HG02884 (cell line): ENCODE data around the gene CACNA1H.

Experiments used
- ATAC-seq: cut with Tn5 transposase; IDR thresholded peaks from one replicate; pipeline ENCODE4 v1.9.1; 2021; ENCODE audit warnings: mild to moderate bottlenecking, moderate library complexity; ENCODE audit not compliant: unreplicated experiment

The CACNA1H gene

GRCh38 chr16:1156055-1156982, 3.4 kb downstream of the CACNA1H start:
- no peak for ATAC-seq

GRCh38 chr16:1156983-1157638, 4.2 kb downstream of the CACNA1H start:
- no peak for ATAC-seq

- no peak for ATAC-seq
Measured at GRCh38 chr16:1157639-1158455, 4.9 kb downstream of the CACNA1H start.

GRCh38 chr16:1158456-1159324, 5.8 kb downstream of the CACNA1H start:
- no peak for ATAC-seq

GRCh38 chr16:1159325-1159972, 6.5 kb downstream of the CACNA1H start:
- no peak for ATAC-seq

- no peak for ATAC-seq
Measured at GRCh38 chr16:1159973-1160772, 7.3 kb downstream of the CACNA1H start.

DNA sequence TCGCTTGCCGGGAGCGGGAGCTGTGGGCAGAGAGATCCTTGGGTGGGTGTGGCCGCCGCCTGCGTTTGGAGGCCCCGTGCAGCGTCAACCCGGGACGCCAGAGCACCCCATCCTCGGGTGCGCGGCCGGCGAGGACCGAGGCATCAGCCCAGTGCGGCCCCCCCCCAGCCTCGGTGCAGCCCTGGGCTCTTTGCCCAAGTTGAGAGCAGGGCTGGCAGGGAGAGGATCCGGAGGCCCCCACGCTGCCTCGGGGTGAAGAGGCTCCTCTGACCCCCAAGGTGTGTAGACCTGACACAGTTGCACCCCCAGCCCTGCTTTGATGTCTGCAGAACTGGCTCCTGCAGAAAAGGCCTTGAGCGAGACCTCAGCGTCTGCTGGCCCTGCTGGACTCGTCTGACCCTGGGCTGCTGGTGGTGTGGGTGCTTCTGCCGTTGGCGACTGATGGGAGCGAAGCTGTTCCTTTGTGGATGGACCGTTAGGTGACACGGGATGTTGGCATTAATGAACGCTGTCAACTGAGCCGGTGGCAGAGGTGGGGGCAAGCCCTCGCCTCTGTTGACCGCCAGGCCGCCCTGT, 8.0 kb downstream of the CACNA1H start:
- ATAC-seq, result no peak

DNA sequence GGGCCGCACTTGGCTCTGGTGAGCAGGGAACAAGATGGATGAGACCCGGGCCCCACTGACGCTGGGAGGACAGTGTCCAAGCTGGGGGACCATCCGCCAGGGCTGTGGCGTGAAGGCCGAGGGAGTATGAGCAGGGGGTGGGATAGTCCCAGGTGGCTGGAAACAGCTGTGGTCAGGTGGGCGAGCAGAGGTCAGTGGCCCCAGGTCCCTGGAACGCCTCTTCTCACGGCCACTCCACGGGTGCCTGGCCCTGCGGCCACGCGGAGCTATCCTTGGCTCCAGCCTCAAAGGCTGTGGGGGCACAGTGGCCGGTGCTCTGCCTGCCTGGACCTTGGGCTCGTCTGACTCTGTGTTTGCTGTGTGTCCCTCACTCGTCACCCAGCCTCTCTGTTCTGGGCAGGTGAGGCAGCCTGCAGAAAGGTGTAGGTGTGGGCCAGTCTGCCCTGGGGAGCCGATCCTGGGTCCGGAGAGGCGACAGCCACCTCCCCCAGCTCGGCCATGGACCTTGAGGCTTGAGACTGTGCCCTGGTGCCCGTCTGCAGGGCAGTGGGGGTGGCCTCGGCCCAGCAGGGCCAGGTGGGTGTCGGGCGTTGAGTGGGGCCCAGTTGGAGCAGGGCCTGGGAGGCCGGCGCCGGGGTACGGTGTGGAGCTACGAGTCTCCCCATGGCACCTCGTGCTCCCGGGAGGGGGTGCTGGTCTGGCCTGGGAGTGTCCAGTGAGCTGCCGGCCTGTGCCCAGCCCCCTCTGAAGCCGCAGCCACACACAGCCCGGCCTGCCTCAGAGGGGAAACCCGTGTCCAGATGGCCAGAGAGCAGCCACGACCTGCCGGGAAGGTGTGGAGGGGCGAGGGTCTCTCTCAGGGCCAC, 10.0 kb downstream of the CACNA1H start:
- ATAC-seq, result no peak

GRCh38 chr16:1163567-1164055, 10.7 kb downstream of the CACNA1H start:
- ATAC-seq, result no peak

- ATAC-seq, result no peak
Measured at GRCh38 chr16:1164382-1164781, 11.5 kb downstream of the CACNA1H start.

DNA sequence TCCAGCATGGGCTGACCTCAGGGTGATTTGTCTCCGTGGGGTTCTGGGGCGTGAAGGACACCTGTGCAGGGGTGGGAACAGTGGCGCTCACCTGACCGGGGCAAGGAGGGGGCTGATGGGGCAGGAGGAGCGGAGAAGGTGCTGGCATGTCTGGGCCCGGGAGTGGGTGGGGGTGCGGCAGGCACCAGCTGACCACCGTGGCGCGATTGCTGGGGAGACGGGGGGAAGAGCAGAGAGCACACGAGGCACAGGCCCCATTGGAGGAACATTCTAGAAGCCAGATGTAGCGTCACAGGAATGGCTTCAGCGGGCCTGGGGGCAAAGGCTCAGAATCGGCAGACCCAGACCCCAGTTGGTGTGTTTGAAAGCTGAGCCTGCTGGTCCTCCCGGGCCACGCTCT, 12.1 kb downstream of the CACNA1H start:
- no peak for ATAC-seq

GRCh38 chr16:1165511-1165910, 12.6 kb downstream of the CACNA1H start:
- no peak for ATAC-seq

GRCh38 chr16:1167276-1168107, 14.6 kb downstream of the CACNA1H start:
- no peak for ATAC-seq

DNA sequence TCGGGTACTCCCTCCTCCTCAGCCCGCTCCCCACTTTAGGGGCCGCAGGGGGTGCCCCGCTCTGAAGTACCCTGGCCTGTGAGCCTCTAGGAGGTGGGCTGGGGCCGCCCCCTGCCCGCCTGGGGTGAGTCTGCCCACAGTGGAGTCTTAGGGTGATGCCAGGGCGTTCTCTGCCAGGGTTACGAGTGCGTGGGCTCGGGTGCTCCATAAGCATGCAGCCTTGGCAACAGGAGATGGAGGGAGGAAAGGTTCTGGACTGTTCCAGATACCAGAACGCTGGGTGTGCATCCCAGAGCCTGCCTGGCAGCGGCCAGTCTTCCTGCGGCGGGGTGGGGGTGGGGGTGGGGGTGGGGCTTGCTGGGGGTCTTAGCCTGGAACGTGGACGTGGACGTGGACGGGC, 15.9 kb downstream of the CACNA1H start:
- ATAC-seq, result no peak

DNA sequence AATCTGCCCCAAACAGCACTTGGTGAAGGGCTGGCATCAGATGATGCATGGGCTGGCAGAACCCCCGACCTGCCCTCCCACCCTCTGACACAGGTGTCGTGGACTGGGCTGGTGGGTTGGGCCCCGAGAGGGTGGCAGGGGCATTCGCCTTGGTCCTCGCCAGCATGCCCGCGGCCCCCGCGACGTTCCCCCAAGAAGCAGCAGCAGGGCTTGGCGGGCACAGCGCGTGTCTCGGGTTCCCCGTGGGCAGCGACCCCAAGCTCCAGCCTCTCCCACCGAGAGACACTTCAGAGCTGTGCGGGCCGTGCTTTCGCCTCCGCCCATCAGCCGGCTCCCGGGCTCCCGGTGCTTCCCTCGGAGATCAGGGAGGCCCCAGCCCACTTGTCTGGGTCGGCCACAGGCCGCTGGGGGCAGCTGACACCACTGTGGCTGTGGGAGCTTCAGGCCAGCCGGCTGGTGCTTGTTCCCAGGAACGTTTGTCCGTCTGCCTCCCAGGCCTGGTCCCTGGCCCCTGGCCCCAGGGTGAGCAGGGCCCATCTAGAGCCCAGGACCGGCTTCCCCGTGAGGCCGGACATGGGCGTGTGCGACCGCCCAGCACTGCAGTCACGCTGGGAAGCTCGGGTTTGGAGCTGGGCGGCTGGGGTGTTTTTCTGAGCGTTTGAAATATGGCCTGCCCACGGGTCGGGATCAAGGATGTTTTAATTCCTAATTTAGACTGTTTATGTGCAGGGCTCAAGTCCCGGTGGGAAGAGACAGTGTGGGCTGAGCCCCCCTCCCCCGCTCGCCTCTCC, 16.6 kb downstream of the CACNA1H start:
- no peak for ATAC-seq

GRCh38 chr16:1170076-1170418, 17.1 kb downstream of the CACNA1H start:
- no peak for ATAC-seq
